Fibroblast of skin of left biceps (primary cell): ENCODE results near the gene FASN.

Experiments used
- DNase-seq, 2 experiments: peaks; one replicate each; pipeline ENCODE4 v3.0.0-alpha.2; 2013; ENCODE audit warnings: low read depth in 2 of 2

The FASN gene

DNA sequence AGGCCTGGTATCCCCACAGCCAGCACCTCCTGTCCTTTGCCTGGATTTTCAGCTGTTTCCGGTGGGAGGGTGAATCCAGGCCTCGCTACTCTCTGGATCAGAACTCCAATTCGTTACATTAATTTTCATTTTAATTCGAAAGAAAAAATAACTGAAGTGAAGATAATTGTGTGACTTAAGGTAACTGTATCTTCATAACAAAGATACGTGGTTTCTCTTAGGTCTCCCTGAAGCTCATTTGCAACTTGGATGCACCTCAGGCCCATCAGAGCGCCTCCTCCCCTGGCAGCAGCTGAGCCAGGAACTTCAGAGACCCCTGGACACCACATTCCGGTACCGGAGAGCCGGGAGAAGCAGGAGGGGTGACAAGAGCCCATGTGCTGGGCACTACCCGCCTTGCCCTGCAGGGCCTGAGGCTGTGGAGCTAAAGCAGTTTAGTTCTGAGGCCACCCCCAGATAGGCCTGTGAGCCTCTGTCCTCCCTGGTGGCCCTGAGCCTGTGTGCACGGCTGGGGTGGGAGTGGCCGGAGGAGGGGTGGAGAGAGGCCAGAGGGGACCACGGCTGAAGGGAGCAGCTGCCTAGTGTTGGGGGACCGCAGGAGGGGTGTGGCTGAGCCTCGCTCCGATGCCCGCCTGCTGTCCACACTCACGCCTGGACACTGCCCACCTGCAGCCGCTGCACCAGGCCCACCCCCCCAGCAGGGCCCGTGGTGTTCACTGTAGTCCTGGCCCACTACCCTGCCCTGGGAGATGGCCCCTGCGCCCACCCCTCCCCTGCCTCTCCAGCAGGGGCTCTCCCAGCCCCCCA lies 21.0 kb downstream of the FASN start:
- DNase-seq, result no peak

DNA sequence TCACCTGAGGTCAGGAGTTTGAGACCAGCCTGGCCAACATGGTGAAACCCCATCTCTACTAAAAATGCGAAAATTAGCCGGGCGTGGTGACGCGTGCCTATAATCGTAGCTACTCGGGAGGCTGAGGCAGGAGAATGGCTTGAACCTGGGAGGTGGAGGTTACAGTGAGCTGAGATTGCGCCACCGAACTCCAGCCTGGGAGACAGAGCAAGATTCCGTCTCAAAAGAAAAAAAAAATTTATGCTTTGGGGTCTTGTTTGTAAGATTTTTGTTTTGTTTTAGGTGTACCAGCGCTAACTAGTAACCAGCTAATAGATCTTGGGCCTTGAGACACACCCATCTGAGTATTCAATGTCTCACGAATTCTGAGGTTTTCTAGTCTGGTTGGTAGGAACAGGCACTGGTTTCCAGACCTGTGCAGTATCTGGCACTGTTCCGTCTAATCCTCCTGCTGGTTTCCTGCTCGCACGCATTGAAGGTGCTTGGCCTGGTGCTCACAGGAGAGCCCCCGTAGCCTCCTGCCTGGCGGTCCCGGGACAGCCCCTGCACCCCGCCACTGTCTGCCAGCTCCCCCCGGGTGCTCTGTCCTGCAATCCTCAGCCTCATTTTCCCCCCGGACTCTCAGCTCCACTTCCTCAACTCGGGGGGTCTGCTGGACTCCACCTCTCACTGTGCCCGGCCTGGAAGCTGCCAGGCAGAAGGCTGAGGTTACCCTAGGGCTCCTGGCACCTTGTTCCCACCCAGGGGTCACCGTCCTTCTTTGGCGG lies 21.8 kb downstream of the FASN start:
- no peak for DNase-seq

DNA sequence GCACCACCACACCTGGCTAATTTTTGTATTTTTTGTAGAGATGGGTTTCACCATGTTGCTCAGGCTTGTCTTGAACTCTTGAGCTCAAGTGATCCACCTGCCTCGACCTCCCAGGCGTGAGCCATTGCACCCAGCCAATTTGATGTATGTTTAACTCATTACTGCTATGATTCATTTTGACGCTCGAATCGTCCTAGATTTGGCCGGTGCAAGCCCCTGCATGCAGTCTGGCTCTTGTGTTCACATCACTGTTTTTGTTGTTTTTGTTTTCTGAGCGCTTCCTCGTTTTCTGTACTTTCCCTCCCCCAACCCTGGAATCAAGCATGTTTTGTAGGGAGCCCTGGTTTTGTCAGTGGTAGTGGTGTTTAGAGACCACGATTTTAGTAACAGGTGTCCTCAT lies 24.6 kb downstream of the FASN start:
- no peak for DNase-seq

DNA sequence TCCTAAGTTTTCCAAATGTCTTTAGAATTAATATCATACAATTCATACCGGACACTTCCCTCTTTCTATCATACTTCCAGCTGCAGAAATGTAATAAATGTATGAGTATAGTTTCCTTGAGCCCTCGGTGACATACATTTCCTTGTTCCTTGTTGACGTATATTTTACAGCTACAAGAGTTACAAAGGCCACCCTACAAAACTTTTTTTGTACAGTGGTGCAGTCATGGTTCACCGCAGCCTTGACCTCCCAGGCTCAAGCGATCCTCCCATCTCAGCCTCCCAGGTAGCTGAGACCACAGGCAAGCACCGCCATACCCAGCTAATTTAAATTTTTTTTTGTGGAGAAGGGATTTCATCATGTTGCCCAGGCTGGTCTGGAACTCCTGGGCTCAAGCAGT lies 25.2 kb downstream of the FASN start:
- DNase-seq, result no peak

DNA sequence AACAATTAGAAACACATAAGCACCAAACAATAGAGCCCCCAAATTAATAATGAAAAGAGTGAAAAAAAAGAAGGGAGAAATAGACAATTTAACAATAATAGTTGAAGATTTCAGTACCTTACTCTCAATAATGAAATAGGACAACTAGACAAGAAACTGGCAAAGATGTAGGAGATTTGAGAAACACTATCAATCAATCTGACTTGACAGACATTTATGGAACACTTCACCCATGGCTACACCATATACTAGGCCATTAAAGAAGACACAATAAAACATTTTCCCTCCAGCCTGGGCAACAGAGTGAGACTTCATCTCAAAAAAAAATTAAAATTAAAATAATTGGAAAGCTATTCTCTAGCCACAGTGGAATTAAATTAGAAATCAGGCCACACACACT lies 27.4 kb downstream of the FASN start:
- DNase-seq, result no peak

DNA sequence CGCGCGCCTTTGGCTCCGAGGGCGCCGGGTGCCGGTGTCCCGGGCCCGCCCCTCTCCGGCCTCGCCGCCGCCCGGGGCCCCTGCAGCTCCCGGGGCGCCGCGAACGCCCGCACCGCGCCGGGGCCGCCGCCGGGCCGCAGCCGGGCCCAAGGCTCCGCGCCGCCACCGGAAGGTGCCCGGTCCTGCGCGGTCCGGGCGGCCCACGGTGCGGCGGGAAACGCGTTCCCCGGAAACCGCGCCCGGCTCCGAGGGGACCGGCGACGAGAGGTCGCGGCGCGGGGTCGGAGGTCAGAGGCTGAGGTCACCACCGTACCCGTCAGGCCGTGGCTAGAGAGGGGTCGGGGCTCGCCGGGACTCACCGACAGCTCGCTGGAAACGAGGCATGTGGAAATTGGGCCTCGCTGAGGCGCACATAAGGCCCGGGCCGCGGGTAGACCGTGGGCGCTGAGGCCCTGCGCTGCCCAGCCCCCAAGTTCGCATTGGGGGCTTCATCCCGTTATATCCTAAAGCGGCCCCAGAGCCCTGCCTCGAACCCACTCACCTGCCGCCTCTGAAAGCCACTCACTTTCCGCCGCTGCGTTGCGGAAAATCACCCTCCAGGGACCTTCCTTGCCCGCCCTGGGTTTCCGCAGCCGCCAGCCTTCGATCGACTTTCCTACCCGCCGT lies 32.3 kb downstream of the FASN start, which contains the start of gene DUS1L:
Gene DUS1L (minus strand): TSS at position 167 of the 666 bp plus-strand sequence. CDS start 745 bp downstream, outside the sequence.
- DNase-seq, result peak; percentile 12 to 15

DNA sequence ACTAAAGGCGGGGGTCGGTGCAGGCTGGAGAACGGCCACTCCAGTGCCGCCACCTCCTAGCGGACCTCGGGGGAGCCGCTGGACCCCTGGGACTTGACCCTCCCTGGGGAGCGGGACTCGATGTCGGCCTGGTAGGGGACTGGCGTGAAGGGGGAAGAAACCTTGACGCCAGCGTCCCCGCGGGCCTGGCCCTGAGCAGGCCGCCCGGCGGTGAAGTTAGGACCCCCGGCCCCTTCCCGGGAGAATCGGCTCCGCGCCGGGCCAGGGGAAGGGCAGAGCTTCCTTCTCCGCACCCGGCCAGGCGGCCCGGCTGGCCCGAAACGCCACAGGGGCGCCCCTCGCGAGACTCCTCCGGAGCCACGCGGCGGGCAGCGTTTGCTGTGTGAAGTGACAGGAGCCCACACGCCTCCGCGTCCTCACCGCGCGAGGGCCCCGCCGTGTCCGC lies 32.8 kb downstream of the FASN start:
- no peak for DNase-seq

DNA sequence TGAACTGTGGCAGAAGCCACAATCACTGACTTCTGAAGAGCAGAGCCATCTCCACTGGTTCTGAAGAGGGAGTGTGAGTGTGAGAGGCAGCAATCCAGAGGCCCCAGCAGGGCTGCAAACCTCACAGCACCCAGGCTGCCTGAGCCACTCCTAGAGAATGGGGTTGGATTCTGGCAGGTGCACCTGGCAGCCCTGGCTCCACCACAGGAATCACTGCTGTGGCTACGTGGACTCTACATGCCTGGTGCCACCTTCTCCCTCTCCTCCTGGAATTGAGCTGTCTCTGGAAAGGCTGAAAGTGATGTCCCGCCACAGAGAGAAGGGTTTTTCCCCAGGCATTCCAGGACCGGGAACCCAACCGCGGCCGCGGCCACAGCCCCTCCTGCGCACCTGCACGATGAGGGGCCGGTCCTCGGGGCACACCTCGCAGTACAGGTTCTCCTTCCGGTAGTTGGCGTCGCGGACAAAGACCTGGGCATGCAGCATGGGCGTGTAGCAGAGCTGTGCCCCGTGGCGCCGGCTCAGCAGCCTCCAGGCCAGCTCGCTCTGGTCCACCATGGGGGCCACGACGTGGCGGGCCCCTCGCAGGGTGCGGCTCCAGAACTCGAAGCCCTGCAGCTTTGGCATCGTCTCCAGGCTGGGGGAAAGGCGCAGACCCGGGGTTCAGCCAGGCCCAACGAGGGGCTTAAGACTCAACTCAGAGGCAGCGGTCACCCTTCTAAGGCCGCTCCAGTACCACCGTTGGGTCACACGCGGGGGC lies 33.4 kb downstream of the FASN start:
- no peak for DNase-seq

DNA sequence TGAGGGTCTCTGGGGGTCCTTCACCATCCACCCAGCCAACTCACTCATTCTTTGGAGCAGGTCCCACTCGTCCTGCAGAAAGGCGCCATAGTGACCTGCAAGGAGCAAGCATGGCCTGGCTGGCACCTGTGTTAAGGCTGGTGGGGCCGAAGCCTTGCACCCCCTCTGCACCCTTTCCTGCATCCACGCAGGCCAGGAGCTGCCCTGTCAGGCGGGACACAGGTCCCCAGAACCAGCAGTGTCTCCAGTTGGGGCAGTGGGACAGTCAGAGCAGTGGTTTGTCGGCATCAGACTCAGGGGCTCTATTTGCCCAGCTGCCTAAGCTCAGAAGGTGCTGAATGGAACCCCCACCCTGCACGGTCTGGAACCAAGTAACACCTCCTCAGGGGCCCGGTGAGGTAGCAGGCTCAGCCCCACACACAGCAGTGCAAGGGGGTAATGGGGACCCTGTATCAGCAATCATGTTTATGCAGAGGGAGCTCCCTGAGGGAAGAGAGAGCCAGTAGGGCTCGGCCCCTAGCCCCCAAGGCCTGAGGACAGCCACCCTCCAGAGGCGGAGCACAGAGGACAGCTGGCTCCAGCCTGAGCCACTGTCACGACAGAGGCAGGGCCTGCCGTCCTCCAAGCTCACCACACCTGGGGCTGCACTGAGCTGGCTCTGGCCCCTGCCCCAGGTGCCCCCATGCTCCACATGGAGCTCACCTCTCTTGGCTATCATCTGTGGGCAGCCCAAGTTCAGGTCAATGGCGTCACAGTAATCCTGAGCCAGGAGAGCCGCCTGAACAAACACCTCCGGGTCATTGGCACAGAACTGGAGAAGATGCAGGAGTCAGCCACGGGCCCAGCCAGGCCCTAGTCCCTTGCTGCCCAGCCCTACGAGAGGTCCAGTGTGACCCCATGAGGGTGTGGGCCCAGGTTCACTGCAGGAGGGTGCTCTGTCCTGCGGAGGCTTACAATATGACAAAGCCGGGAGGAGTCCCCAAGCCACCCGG lies 34.3 kb downstream of the FASN start:
- no peak for DNase-seq

DNA sequence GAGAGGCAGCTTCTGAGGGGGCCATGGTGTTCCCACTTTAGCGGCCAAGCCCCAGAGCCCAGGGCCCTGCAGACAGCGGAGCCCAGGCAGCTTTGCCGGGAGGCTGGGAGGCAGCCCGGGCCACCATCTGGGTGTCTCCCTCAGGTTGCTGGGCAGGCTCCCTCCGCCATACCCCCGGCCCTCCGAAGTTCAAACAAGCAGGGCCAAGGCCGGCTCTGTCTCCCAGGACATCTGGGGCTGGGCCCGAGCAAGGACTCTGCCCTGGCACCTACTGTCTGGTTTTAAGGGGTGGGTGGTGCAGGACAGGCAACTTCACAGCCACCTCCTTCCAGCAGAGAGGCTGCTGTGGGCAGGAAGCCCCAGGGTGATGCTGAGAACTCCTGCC lies 35.1 kb downstream of the FASN start:
- DNase-seq, result no peak

DNA sequence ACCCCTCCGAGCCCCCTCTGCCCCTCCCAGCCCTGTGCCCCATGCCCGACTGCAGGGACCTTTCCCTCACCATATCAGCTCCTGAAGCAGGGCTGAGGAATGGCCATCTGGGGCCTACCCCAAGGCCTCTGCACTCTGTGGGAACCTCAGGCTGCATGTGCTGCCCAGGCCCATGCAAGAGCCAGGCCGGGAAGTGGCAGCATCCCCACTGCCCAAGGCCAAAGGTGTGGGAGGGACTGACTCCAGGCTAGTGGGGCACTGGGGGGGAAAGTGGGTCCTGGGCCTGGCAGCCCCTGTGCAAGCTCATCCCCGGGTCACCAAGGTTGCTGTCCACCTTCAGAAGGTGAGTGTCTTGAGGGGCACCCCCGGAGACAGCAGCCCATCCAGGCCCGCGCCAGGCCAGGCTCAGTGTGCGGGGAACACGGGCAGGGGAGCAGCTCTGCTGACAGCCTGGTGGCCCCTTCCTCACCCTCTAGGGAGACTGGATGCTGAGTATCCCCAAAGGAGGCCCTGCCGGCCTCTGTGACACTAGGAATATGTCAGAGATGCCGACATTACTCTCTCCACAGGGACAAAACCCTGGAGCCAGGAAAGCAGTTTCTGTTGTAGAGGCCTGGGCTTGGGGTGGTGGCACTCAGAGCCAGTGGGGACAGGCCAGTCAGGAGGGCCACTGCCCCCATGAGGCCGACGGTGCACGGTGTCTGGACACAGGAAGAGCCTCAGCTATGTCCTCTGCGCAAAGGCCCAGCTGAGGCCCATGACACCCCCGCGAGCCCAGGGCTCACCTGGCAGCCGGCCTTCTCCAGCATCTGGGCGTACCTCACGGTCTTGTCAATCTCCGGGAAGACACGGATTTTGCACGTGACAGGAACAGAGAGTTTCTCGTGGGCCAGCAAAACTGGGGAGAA lies 35.7 kb downstream of the FASN start:
- no peak for DNase-seq

DNA sequence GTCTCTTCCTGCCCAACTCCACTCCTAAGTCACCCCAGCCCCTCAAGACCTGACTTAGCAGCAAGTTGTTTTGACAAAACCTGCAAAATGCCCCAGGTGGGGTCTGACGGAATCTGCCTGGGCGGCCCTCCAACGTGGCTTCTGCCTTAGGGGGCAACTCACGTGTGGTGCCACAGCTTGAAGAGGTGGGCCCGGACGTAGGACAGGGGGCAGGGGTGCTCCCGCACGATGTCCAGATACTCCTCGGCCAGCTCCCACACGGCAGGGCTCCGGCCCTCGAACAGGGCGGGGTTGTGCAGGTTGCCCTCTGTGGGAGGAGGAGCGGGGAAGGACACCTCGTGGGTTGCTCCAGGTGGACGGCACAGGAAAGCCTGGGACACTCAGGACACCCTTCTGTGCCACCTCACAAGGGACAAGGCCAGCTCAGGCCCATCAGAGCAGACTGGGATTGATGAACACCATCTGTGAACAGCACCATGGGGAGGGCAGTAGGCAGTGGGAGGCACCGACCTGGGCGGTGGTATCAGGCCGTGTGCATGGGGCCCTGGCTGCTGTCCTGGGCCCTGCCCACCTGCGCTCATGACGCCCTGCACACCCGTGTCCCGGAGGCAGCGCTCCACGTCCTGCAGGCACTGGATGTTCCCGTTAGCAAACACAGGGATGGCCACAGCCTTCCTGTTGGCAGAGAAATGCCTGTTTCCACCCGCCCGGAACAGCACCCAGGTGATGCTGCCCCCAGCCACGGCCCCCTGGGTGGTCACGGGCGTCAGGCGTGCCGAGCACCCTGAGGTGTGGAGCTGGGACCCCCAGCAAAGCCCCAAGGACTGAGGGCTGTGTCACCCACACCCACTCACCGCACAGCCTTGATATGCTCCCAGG lies 36.8 kb downstream of the FASN start:
- DNase-seq, result no peak

DNA sequence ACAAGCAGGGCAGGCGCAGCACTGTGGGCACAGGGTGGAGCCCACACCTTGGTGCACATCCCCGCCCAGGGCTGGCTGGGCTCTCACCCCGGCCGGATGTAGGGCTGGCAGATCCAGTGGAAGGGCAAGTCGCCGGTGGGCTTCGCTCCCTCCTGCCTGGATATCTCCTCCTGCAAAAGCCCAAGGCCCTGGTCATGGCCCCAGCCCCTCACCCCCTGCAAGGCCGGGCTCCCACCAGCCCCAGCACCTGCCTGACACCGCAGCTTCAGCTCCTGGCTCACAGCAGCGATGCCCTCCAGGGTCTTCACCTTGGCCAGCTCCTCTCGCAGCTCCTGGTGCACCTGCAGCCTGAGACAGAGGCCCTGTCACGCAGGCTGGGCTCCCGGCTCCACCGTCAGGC lies 37.4 kb downstream of the FASN start:
- no peak for DNase-seq

DNA sequence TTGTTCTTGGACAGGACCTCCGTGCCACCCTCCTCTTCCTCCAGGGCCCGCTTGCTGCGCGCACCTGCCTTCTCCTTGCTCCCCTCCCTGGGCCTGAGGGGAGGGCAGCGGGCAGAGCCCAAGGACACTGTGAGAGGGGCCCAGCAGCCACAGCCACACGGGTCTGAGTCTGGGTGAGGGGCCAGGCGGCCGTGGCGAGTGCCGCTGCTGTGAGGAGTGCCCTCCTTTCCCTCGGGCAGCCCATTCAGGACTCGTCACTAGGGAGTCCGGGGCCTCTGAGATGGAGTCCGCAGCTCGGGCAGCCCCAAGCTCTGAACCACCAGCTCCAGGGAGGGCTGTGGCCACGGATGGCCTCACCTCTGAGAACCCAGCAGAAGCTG lies 38.0 kb downstream of the FASN start:
- DNase-seq, result no peak

DNA sequence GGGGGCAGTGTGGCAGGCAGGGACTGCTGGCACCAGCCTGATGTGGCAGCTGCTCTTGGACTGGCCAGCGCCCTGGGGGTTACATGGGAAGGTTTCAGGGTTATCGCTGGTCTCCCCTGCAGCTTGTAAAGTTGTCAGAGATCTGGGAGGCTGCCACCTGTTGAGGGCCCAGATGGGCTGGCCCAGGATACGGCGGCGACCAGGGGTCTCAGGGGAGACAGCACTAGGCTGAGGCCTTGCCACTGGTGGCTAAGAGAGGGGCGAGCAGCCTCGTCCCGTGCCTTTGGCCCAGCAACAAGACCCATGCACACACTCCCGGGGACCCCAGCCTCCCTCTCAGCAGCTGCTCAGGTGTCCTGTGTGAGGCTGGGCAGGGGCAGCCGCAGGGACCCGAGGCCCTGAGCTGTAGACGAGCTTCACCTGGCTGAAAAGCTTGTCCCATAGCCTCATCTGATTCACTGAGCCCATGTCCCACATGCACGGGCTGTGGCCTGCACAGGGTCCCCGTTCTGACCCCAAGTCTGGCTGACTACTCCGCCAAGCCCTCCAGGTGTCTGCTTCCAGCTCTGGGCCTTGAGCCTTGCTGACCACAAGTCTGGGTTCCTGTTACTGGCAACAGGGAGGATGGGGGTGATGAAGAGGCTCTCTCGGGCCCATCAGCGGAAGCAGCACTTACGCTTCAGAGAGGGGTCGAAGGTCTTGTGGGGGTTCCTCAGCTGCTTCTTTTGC lies 38.6 kb downstream of the FASN start:
- DNase-seq, result no peak

DNA sequence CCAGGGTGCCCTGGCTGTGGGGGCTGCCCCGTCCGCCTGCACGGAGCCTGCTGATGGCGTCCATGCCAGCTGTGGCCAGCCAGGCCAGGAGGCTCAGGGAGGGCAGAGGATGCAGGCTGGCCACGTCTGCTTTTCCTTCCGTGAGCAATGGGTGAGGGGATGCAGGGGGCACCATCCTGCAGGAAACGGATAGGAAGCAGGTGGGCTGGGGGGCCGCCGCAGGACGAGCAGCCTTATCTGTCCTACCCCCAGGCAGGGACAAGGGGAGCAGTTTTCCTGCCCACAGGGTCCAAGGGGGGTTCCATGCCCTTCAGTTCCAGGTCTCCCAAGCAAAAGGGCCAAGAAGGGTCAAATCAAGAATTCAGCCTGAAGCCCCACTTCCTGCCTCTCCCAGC lies 39.2 kb downstream of the FASN start:
- no peak for DNase-seq

DNA sequence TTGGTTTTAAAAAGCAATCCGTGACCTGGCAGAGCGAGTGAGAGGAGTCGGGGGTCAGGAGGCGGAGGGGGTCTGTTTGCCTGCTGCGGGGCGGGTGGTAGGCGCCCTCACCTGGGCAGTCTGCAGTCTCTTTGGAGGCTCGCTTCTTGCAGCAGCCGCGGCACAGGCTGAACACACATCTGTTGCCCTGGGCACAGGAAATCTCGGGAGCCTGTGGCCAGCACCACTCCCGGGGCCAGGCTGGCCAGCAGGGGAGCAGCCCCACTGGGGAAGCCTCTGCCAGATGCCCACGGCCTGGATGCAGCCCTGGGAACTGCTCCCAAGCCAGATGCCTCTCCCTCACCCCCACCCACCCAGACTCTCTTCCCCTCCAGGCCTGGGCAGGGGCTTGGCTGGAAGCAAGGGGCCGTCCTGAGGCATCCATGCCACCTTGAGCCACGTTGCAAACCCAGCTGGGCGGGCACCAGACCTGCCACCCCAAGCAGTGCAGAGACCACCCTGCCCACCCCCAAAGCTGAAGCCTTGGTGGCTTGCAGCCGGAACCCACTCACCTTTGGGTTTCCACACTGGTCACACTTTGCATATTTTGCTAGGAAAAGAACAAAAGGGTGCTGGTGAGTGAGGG lies 39.7 kb downstream of the FASN start:
- DNase-seq, result no peak
